Tibial nerve (tissue), 4 donors: Measurements from ENCODE around the gene CLIP3. TPM values are rescaled to one million over a fixed set of nuclear protein-coding genes. Genes with fewer than 3 reads are reported as not detected.
"Not testable (repeated sequence)": the region's sequence is repeated elsewhere in the genome, so short reads cannot be mapped to it uniquely, and the experiment has no call there.

Source experiments
- DNase-seq, 2 donors: peaks; one replicate each; pipeline ENCODE4 v3.0.0-alpha.2; 2019; ENCODE audit warnings: low spot score in 2 of 2
- H3K27ac ChIP-seq, 4 donors: fragments of 200-600 bp; sonication (generic) in 3 of 4; one replicate each; pipeline ENCODE4 v1.5.1; 2017 to 2019; ENCODE audit warnings: mild to moderate bottlenecking in 1 of 4
- H3K27me3 ChIP-seq, 2 donors: fragments of 200-600 bp; sonication (generic) in 1 of 2; one replicate each; pipeline versions ENCODE4 v1.5.1 to v1.6.0; 2017 to 2019
- H3K36me3 ChIP-seq, 3 donors: fragments of 200-600 bp; sonication (generic); one replicate each; pipeline ENCODE4 v1.5.1; 2018 to 2019
- H3K4me1 ChIP-seq, 4 donors: fragments of 200-600 bp; sonication (generic) in 3 of 4; one replicate each; pipeline ENCODE4 v1.5.1; 2017 to 2019
- H3K4me3 ChIP-seq, 4 donors: fragments of 200-600 bp; sonication (generic) in 3 of 4; one replicate each; pipeline ENCODE4 v1.5.1; 2017 to 2019; ENCODE audit warnings: mild to moderate bottlenecking in 1 of 4, moderate library complexity in 1 of 4
- H3K9me3 ChIP-seq, 4 donors: fragments of 200-600 bp; sonication (generic) in 3 of 4; one replicate each; pipeline ENCODE4 v1.5.1; 2017 to 2019
- CTCF ChIP-seq, 5 experiments: fragments of 200-600 bp in 3 of 5; fragments of 450-650 bp in 2 of 5; sonication (generic) in 3 of 5; IDR thresholded peaks; one replicate each; pipeline ENCODE4 v1.5.1; 2016 to 2019; ENCODE audit warnings: antibody characterized with exemption in 5 of 5, mild to moderate bottlenecking in 3 of 5, moderate library complexity in 2 of 5
- EP300 ChIP-seq, 2 donors: sonication (generic); formaldehyde crosslinking; IDR thresholded peaks; one replicate each; pipeline ENCODE4 v1.6.1; 2017; ENCODE audit warnings: antibody characterized with exemption in 2 of 2, mild to moderate bottlenecking in 1 of 2
- POLR2A ChIP-seq, 2 donors: fragments of 450-650 bp; IDR thresholded peaks; one replicate each; pipeline ENCODE4 v1.6.1; 2017; ENCODE audit warnings: antibody characterized with exemption in 2 of 2, mild to moderate bottlenecking in 2 of 2, moderate library complexity in 2 of 2
- WGBS, 2 donors: methylation state at CpG; one replicate each; pipeline ENCODE4 v1.1.5; 2018; 5-methylcytosine and 5-hydroxymethylcytosine counted together
- total RNA-seq, 4 donors: library from RNA; depleted of rRNA; stranded (reverse); fragments of >200 nt; gene quantifications; one replicate each; pipeline ENCODE4 v1.1.0, GENCODE V29; 2016

CLIP3 gene
- total RNA-seq, 4 donors from 2014 or later = 20.1 to 44.7 (median 24.6) TPM

GRCh38 chr19:36073121-36073876 lies 40.6 kb upstream of the CLIP3 start:
- H3K9me3 ChIP-seq = no peaks in the 10 kb centered on the region
- no peak overlapping the region for H3K27ac ChIP-seq
- no peaks in the 10 kb centered on the region for H3K36me3 ChIP-seq
- WGBS, 2 donors = 83 to 92% methylated on average over 10 of the region's 10 CpGs
- H3K27me3 ChIP-seq = no peaks in the 10 kb centered on the region
- TF ChIP-seq POLR2A (IDR thresholded peaks at IDR 0.05) = no peak
- TF ChIP-seq EP300 (IDR thresholded peaks at IDR 0.05) = no peak
- TF ChIP-seq CTCF (IDR thresholded peaks at IDR 0.05) = no peak
- H3K4me3 ChIP-seq = no peak overlapping the region
- no peak for DNase-seq
- peaks cover 0 to 10% (median 0%) of the 10 kb centered on the region in 4 donors for H3K4me1 ChIP-seq

GRCh38 chr19:36072081-36072480 lies 39.4 kb upstream of the CLIP3 start:
- H3K27me3 ChIP-seq = no peaks in the 10 kb centered on the region
- peaks cover 0 to 7% (median 0%) of the 10 kb centered on the region in 3 donors for H3K36me3 ChIP-seq
- no peaks in the 10 kb centered on the region for H3K9me3 ChIP-seq
- DNase-seq = no peak
- no peak for TF ChIP-seq EP300 (IDR thresholded peaks at IDR 0.05)
- TF ChIP-seq POLR2A (IDR thresholded peaks at IDR 0.05) = no peak
- TF ChIP-seq CTCF (IDR thresholded peaks at IDR 0.05) = no peak
- 89% methylated on average over 8 of the region's 8 CpGs for WGBS, 2 donors
- peaks cover 0 to 10% (median 0%) of the 10 kb centered on the region in 4 donors for H3K4me1 ChIP-seq
- H3K4me3 ChIP-seq = no peak overlapping the region
- no peak overlapping the region for H3K27ac ChIP-seq

- not testable (repeated sequence) for H3K9me3 ChIP-seq, H3K27me3 ChIP-seq, H3K4me1 ChIP-seq, DNase-seq
- 83 to 87% methylated on average over 25 to 41 of the region's 57 CpGs for WGBS, 2 donors
- Histone ChIP-seq H3K27ac (peak overlapping the region in 2 of 4 donors; percentile 59 to 82), H3K4me3 (peak overlapping the region in 1 of 4 donors; percentile 43), H3K36me3 (peaks cover 0 to 11% (median 0%) of the 10 kb centered on the region in 3 donors)
Measured at GRCh38 chr19:36068810-36069499, 36.3 kb upstream of the CLIP3 start.

- H3K27ac ChIP-seq = no peak overlapping the region
- peaks cover 0 to 10% (median 0%) of the 10 kb centered on the region in 4 donors for H3K4me1 ChIP-seq
- H3K27me3 ChIP-seq = no peaks in the 10 kb centered on the region
- no peaks in the 10 kb centered on the region for H3K9me3 ChIP-seq
- H3K4me3 ChIP-seq = no peak overlapping the region
- TF ChIP-seq POLR2A (IDR thresholded peaks at IDR 0.05) (no peak), EP300 (IDR thresholded peaks at IDR 0.05) (no peak), CTCF (IDR thresholded peaks at IDR 0.05) (no peak)
- H3K36me3 ChIP-seq = peaks cover 0 to 11% (median 0%) of the 10 kb centered on the region in 3 donors
- 88 to 94% methylated on average over 7 to 11 of the region's 11 CpGs for WGBS, 2 donors
- DNase-seq = no peak
Measured at GRCh38 chr19:36067681-36068080, 35.0 kb upstream of the CLIP3 start.

GRCh38 chr19:36064826-36065225 lies 32.2 kb upstream of the CLIP3 start:
- no peaks in the 10 kb centered on the region for H3K4me1 ChIP-seq
- no peaks in the 10 kb centered on the region for H3K9me3 ChIP-seq
- no peak overlapping the region for H3K27ac ChIP-seq
- 92% methylated on average over 8 of the region's 8 CpGs for WGBS, 2 donors
- DNase-seq = no peak
- no peak overlapping the region for H3K4me3 ChIP-seq
- H3K27me3 ChIP-seq = no peaks in the 10 kb centered on the region
- TF ChIP-seq CTCF (IDR thresholded peaks at IDR 0.05) (no peak), POLR2A (IDR thresholded peaks at IDR 0.05) (no peak), EP300 (IDR thresholded peaks at IDR 0.05) (no peak)
- peaks cover 0 to 11% (median 0%) of the 10 kb centered on the region in 3 donors for H3K36me3 ChIP-seq
